ENCODE measurements around the gene ANXA7.
"Not testable (repeated sequence)": the region's sequence is repeated elsewhere in the genome, so short reads cannot be mapped to it uniquely, and the experiment has no call there.

The ANXA7 gene

DNA sequence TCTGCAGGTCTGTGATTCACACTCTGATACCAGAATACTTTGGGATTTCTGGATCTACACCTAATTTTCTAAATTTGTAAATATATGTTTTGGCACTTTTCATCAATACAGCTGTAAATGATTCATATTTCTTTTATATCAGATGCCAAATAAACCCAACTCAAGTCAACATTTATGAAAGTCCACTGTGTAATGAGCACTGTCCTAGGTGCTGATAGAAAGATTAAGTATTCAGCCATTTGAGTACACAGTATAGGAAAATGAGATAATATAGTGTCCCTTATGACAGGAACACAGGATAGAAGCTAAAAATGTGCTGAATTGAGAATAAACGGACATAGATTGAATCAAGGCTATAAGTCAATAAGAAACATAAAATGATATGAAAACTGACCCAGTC lies 6.4 kb downstream of the ANXA7 start:
- DNase-seq (ENCODE audit: low read depth) = no peak

DNA sequence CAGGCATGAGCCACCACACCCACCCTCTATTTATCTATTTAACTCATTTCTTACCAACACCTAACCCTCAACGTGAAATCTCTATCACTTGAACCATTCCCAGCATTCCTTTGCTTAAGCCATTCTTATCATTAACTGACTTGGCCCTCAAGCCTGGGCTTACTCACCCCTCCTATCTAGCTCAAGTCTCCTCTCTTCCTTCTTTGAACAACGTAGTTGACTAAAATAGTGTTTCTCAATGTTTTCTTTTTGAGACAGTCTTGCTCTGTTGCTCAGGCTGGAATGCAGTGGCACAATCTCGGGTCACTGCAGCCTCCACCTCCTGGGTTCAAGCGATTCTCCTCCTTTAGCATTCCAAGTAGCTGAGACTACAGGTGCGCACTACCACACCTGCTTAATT lies 7.0 kb downstream of the ANXA7 start:
- no peak for DNase-seq (ENCODE audit: low read depth)

DNA sequence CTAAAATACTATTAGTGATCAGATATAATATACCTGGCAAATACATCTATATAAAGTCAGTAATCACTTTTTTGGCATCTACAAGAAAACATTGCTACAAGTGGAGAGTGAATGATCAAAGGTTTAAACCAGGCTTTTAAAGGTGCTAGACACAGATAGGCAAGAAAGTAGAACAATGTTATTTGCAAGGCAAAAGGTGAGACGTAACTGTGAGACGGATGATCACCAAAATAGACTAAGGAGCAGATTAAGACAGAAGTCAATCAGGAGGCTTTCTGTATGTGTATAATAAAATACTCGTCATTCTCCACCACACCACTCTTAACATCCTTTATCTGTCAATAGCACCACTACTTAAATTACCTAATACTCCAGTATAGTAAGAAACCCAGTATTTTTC lies 8.3 kb downstream of the ANXA7 start:
- no peak for DNase-seq (ENCODE audit: low read depth)

DNA sequence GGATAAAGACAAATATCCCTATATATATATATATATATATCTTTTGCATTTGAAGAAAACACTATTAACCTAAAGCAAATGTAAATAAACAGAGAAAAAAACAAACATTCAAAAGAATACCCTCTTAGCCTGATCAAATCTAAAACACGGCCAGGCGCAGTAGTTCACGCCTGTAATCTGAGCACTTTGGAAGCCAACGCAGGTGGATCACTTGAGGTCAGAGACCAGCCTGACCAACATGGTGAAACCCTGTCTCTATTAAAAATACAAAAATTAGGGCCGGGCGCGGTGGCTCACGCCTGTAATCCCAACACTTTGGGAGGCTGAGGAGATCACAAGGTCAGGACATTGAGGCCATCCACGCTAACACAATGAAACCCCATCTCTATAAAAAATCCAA lies 9.2 kb downstream of the ANXA7 start:
- no peak for DNase-seq (ENCODE audit: low read depth)

DNA sequence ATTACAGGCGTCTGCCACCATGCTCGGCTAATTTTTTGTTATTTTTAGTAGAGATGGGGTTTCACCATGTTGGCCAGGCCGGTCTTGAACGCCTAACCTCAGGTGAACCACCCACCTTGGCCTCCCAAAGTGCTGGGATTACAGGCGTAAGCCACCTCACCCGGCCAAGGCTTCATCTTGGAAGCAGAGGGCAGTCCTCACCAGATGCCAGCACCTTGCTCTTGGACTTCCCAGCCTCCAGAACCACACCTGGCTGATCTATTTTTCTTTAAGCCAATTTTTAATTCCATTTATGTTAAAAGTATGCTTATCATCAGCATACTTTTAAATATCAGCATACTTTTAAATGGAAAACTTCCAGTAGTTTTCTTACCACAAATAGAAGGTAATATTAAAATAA lies 12.2 kb downstream of the ANXA7 start:
- DNase-seq (ENCODE audit: low read depth) = no peak

DNA sequence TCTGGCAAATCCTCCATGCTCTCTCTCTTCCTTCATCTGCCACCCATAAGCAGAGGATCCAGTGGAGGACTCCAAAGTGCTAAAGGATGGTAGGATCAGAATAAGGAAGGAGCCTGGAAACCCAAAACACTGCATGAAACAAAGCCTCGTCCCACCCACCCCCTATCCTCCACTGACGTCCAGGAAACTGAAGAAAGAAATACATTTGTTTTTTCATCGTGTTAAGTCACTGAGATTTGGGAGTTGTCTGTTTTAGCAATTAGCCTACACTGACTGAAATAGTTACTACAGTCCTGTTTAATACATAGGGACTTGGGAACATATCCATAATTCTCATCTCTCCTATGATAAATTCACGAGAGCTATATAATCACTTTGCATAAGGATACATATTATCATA lies 14.8 kb downstream of the ANXA7 start:
- no peak for DNase-seq (ENCODE audit: low read depth)

DNA sequence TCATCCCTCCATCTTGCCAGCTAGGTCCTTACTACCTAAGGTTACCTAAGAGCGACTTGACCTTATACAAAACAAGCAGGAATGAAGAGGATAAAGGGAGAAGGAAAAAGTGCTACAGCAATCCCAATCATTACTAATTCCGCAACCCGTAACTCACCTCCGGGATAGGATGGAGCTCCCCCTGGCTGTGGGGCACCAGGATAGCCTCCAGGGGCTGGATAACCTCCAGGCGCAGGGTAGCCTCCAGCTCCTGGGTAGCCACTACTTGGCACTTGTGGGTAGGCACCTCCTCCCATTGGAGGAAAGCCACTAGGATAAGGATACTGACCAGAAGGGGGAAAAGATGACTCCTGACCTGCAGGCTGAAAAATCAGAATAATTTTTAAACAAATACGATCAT lies 15.8 kb downstream of the ANXA7 start:
- no peak for DNase-seq (ENCODE audit: low read depth)

DNA sequence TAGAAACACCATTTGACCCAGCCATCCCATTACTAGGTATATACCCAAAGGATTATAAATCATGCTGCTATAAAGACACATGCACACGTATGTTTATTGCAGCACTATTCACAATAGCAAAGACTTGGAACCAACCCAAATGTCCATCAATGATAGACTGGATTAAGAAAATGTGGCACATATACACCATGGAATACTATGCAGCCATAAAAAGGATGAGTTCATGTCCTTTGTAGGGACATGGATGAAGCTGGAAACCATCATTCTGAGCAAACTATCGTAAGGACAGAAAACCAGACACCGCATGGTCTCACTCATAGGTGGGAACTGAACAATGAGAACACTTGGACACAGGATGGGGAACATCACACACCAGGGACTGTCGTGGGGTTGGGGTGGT lies 19.5 kb downstream of the ANXA7 start:
- DNase-seq (ENCODE audit: low read depth) = not testable (repeated sequence)

DNA sequence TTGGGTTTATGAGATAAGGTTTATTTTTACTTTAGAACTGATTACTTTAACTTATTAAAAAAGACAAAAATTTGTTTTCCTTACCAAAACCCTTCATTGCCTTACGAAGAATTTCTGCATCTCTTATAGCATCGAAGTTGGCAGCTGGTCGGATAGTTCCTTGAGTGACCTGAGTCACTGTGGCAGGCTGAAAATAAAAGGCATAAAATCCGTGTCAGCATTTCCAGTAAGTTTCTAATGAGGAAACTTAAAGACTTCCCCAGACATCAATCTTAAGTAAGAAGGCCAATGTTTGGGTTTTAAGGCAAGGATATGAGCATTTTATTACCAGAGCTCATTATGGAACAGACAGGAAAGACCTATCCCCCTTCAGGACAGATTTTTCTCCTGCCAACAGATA lies 25.6 kb downstream of the ANXA7 start:
- no peak for DNase-seq (ENCODE audit: low read depth)

DNA sequence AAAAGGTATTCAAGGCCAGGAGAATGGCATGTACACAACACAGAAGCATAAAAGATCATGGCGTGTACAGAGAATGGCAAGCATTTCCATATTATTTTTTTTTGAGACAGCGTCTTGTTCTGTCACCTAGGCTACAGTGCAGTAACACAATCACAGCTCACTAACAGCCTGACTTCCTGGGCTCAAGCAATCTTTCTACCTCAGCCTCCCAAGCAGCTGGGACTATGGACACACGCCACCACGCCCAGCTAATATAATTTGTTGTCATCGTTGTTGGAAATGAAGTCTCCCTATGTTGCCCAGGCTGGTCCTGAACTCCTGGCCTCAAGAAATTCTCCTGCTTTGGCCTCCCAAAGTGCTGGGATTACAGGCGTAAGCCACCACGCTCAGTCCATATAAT lies 27.3 kb downstream of the ANXA7 start:
- no peak for DNase-seq (ENCODE audit: low read depth)

DNA sequence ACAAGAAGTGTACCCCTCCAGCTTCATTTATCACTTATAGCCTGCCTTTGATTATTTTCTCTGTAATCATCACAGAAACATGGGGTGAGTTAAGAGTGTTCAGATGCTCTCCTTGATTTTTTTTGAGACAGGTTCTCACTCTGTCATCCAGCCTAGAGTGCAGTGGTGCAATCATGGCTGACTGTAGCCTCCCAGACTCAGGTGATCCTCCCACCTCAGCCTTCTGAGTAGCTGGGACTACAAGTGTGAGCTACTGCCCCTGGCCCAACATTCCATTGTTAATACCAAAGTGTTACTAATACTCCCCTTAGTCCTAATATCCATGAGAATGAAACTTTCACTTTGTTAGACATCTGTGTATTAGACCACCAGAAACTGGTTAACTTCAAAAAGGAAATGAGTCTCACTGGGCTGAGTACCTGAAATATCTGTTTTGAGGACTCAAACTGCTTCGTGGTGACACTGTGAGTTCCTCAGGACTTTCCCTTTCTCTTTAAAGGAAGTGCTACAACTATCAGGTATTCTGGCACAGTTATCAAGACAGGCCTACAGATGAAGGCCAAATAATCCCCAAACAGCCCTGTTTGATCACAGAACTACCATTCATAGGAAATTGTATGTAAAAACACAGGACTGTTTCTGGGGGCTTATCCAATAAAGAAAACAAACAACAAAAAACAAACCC lies 34.7 kb downstream of the ANXA7 start:
- no peak for DNase-seq (ENCODE audit: low read depth)

DNA sequence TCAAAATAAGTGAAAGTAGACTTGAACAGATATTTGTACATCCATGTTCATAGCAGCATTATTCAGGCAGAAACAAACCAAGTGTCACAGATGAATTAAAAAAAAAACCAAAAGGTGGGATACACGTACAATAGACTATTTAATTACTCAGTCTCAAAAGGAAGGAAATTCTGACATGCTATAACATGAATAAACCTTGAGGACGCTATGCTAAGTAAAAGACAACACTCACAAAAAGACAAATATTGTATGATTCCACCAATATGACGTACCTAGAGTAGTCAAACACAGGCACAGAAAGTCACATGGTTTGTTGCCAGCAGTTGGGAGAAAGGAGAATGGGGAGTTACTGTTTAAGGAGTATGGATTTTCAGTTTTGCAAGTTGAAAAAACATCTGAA lies 37.2 kb downstream of the ANXA7 start:
- no peak for DNase-seq (ENCODE audit: low read depth)

DNA sequence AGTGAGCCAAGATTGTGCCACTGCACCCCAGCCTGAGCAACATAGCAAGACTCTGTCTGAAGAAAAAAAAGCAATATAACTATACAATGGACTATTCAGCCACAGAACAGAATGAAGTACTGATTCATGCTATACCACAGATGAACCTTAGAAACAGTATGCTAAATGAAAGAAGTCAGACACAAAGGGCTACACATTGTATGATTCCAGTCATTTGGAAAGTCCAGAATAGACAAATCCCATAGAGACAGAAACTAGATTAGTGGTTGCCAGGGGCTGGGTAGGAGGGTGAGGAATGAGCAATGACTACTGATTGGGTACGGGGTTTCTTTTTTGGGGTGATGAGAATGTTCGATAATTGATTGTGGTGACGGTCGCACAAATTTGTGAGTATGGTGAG lies 45.6 kb downstream of the ANXA7 start:
- no peak for DNase-seq (ENCODE audit: low read depth)

DNA sequence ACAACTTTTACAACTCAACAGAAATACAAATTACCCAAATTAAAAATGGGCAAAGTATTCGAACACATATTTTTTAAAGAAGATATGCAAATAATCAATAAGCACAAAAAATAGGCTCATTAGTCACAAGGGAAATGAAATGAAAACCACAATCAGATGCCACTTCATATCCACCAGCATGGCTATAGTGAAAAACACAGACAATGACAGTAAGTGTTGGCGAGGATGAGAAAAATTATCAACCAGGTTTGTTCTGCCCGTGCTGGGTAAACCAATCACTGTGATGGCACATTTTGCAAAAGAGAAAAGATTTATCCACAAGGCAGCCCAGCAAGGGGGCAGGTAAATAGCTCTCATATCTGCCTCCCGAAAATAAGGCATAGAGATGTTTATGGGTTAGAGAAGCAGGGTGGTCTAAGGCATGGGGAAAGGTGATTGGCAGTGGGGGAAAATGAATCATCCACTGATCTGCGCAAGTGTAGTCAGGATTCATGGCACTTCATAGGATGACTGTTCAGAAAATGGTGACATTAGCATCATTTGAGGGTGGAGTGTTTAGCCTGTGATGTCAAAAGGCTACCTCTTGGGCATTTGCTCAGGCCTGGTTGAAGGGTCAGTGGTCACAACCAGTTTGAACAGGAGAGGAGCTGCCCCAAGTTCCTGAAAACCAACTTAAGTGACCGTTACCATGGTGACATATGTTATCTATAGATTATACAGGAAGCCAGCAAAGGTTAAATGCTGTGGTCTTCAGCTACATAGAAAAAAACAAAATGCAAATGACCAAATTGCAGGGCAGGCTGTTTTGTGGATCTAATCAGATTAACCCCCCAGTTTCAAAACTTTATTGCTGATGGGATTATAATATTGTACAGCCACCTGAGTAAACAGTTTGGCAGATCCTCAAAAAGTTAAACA lies 47.2 kb downstream of the ANXA7 start:
- DNase-seq (ENCODE audit: low read depth) = no peak

DNA sequence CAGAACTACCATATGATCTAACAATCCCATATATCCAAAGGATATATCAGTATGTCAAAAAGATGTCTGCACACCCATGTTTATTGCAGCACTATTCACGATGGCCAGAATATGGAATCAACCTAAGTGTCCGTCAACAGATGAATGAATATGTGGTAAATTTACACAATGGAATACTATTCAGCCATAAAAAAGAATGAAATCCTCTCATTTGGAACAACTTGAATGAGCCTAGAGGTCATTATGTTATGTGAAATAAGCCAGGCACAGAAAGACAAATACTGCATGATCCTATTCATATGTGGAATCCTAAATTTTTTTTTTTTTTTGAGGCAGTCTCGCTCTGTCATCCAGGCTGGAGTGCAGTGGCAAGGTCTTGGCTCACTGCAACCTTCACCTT lies 48.9 kb downstream of the ANXA7 start:
- no peak for DNase-seq (ENCODE audit: low read depth)

DNA sequence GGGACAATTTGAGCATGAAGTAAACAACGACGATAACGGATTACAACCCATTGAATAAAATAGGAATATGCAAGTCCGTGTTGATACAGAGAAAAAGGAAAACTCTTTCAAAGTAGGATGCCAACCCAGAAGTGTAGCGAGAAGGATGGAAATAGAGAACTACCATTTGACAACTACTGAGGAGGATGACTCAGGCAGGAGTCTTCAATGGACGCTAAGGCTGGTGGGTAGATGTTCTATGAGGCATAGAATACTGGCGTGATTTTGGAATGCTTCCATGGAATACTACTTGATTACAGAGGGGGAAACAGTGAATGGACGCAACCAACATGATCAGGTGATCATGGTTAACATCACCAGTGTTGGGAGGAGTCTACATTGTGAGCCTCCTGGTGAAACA lies 54.4 kb downstream of the ANXA7 start:
- no peak for DNase-seq (ENCODE audit: low read depth)

DNA sequence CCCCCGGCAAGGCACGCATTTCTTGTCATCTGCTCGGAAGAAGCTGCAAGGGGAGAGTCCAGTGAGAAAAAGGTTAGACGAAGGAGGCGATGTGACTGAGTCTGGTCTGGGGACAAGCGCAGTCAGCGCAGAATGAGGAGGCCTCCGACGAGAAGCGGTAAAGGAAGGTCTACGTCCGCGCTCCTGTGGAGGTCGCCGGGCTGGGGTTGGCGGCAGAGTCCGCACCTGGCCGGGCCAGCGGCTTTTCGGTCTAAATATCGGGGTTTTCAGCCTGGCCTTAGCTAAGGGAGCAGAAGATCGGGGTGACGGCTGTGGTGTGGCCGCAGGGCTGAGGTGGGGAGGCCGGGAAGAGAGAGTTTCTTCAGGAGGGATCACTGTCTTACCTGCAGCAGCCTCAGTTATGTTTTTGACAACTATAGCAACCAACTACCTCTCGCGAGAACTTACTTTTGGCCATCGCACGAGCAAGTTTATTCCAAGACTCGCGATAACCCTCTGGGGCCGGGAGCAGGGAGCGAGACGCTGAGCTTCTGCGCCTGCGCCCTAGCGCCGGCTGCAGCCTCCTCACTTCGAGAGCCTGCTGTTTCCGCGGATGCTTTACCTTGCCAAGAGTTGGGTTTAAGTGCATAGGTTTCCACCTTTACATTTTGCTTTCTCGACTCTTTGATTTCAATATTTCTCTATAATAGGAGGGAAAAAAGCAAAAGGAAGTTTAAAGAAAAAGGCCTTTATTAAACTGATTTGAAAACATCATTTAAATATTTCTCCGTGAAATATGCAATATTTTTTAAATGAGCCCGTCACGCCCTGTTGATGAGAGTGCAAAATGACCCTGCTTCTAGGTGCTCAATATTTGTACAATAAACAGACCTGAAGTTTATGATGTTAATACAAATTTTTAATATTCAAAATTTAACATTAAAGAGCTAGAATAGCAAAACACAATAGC lies 55.3 kb downstream of the ANXA7 start, which contains the start of gene CFAP70:
Gene CFAP70, minus strand, starts transcription at position 534 of the 949 bp plus-strand sequence. CDS start 4,068 bp downstream, outside the sequence.
- DNase-seq (ENCODE audit: low read depth) = peak; percentile 96

DNA sequence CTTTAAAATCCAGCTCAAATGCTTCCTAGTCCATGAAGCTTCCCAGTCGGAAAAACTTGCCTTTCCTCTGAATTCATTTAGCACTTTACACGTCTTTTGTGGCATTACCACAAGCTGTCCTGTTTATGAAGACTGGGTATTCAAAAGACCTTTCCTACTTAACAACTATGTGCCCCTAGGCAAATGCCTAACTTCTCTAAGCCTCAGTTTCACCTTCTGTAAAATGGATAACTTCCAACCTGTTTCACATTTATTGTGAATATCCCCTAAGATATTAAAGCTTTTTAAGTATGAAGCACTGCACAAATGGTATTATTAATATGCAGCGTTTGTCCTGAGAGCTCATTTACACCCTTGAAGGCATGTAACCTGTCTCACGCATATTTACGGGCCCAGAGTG lies 56.0 kb downstream of the ANXA7 start:
- DNase-seq (ENCODE audit: low read depth) = no peak

DNA sequence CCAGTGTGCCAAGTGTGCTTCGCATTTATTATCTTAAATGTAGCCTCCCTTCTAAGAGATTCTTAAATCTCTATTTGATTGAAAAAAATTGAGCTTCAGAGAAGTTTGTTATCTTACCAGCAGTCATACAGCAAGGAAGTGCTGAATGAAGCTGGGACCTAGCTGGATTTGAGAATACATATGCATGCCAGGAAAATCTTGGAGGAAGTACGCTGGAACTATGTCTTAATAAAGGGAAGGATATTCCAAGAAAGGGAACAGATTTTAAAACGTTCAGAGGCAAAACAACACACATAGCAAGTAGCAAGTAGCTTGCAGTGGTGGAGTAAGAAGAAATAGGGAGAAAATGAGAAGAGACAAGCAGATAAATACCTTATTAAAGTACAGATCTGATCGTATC lies 56.7 kb downstream of the ANXA7 start:
- DNase-seq (ENCODE audit: low read depth) = no peak

DNA sequence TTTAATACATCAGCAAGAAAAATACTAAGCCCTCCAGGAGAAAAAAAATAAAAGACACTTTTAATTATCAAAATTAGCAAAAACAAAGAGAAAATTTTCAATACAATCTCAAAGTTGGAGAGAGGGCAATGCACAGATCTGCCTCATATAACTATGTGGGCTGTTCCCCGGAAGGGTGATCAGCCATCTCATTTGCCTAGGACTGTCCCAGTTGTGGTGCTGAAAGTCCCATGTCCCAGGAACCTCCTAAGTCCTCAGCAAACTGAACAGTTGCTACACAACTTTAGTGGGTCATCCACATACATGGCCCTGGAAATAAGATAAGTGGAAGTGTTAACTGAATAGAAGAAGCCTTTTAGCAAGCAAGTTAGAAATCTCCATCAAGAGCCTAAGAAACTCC lies 69.6 kb downstream of the ANXA7 start:
- DNase-seq (ENCODE audit: low read depth) = no peak

DNA sequence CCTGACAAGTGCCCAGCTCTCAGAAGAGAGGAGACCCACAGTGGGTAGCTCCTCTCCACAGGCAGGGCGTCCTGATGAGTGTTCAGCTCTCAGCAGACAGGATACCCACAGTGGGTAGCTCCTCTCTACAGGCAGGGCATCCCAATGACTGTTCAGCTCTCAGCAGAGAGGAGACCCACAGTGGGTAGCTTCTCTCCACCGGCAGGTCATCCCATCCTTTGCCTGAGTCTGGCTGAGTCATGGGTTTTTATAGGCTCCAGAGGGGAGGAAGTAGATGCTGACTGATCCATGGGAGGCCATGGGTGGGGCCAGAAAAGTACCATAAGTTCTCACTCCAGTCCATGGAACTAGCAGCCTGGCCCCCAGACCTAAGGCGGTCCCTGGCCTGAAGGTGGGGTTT lies 73.7 kb downstream of the ANXA7 start:
- DNase-seq (ENCODE audit: low read depth) = peak; percentile 8

DNA sequence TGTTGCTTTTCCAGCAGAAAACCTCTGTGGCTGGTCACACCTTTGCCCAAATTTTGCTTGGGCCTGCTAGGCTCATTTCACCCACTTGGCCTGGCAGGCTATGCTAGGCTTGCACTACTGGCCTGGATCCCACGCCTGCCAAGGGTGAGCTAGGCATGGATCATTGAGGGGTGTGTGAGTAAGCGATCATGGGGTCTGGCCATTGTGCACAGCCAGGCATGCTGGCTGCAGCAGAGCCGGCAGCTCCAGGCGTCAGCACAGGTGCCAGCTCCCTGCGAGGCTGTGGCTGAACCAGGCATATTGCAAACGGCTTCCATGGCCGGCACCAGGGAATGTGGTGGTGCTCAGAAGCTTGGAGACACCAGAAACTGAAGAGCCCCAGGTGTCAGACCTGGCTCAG lies 74.4 kb downstream of the ANXA7 start:
- DNase-seq (ENCODE audit: low read depth) = no peak
